Retina (tissue), 1 donor: Measurements from ENCODE around the gene SLC37A3.

Experiments
- DNase-seq: peaks from one replicate; pipeline ENCODE4 v3.0.0-alpha.2; 2016

Gene SLC37A3

GRCh38 chr7:140398821-140399220 lies 491 bp upstream of the SLC37A3 start:
- DNase-seq = no peak

GRCh38 chr7:140393756-140394306 lies 4.5 kb downstream of the SLC37A3 start:
- DNase-seq = no peak

- DNase-seq = no peak
Measured at GRCh38 chr7:140391634-140392033, 6.7 kb downstream of the SLC37A3 start.

- no peak for DNase-seq
Measured at GRCh38 chr7:140390466-140391190, 7.7 kb downstream of the SLC37A3 start.

GRCh38 chr7:140390034-140390433 lies 8.3 kb downstream of the SLC37A3 start:
- no peak for DNase-seq

GRCh38 chr7:140389445-140389844 lies 8.9 kb downstream of the SLC37A3 start:
- no peak for DNase-seq

- no peak for DNase-seq
Measured at GRCh38 chr7:140384894-140385545, 13.3 kb downstream of the SLC37A3 start.

GRCh38 chr7:140383954-140384713 lies 14.2 kb downstream of the SLC37A3 start:
- DNase-seq = no peak

- no peak for DNase-seq
Measured at GRCh38 chr7:140375892-140376730, 22.2 kb downstream of the SLC37A3 start.

GRCh38 chr7:140375323-140375722 lies 23.0 kb downstream of the SLC37A3 start:
- DNase-seq = no peak

- no peak for DNase-seq
Measured at GRCh38 chr7:140369294-140369693, 29.0 kb downstream of the SLC37A3 start.

GRCh38 chr7:140367528-140367927 lies 30.8 kb downstream of the SLC37A3 start:
- no peak for DNase-seq

- no peak for DNase-seq
Measured at GRCh38 chr7:140364819-140365218, 33.5 kb downstream of the SLC37A3 start.

- DNase-seq = no peak
Measured at GRCh38 chr7:140360697-140361229, 37.6 kb downstream of the SLC37A3 start.

- no peak for DNase-seq
Measured at GRCh38 chr7:140358412-140359051, 39.8 kb downstream of the SLC37A3 start.

- no peak for DNase-seq
Measured at GRCh38 chr7:140358024-140358411, 40.3 kb downstream of the SLC37A3 start.

GRCh38 chr7:140350056-140350455 lies 48.3 kb downstream of the SLC37A3 start:
- no peak for DNase-seq

- peak; percentile 56 for DNase-seq
Measured at GRCh38 chr7:140349144-140349771, 49.1 kb downstream of the SLC37A3 start.

GRCh38 chr7:140348161-140348849 lies 50.0 kb downstream of the SLC37A3 start:
- DNase-seq = no peak

GRCh38 chr7:140347218-140347617 lies 51.1 kb downstream of the SLC37A3 start:
- DNase-seq = no peak

- no peak for DNase-seq
Measured at GRCh38 chr7:140345426-140345825, 52.9 kb downstream of the SLC37A3 start.
